Ovary (tissue), 3 donors: Measurements from ENCODE around the gene ADCK2.

ENCODE experiments used
- CTCF ChIP-seq, 3 donors: fragments of 450-650 bp in 2 of 3; fragments of 200-600 bp in 1 of 3; IDR thresholded peaks; one replicate each; pipeline versions ENCODE4 v1.5.1 to v1.8.0; 2016 to 2022; ENCODE audit warnings: antibody characterized with exemption in 3 of 3, mild to moderate bottlenecking in 1 of 3
- EP300 ChIP-seq: sonication (generic); formaldehyde crosslinking; IDR thresholded peaks from one replicate; pipeline ENCODE4 v1.6.1; 2017; ENCODE audit warnings: antibody characterized with exemption
- POLR2A ChIP-seq: fragments of 450-650 bp; IDR thresholded peaks from one replicate; pipeline ENCODE4 v1.6.1; 2017; ENCODE audit warnings: antibody characterized with exemption, mild to moderate bottlenecking, moderate library complexity
- donor health status: DM: no; HTN: no; CAD: no.

GRCh38 chr7:140686921-140687320 lies 14.2 kb downstream of the ADCK2 start:
- TF ChIP-seq CTCF (IDR thresholded peaks at IDR 0.05) (no peak), POLR2A (no peak), EP300 (no peak)
